ENCODE results near the gene POMP. TPM values are rescaled to one million over a fixed set of nuclear protein-coding genes. Genes with fewer than 3 reads are reported as not detected.
A peak's percentile ranks its signal among the peaks of the same experiment; 100 is the strongest.

The POMP gene
- total RNA-seq, 4 donors from 2014 or later = 162 to 188 (median 176) TPM

GRCh38 chr13:28637714-28638355, 21.1 kb upstream of the POMP start:
- DNase-seq = no peak
- Histone ChIP-seq H3K4me3 (peak overlapping the region in 1 of 4 donors; percentile 12), H3K36me3 (no peaks in the 10 kb centered on the region), H3K27ac (peak overlapping the region; percentile 22 to 66 (median 60)), H3K27me3 (no peaks in the 10 kb centered on the region), H3K9me3 (no peaks in the 10 kb centered on the region), H3K4me1 (peaks cover 0 to 16% of the 10 kb centered on the region in 2 donors)
- in situ Hi-C loops (cut with MboI; ENCODE audit: low sequenced_read_pairs in 4 of 4) = loop anchor here in 3 of 4 donors (10.0 to 25.0 kb wide), 2 partner anchors 313 to 326 kb away; no protein-coding TSS in a partner anchor
- TF ChIP-seq, protein P1, sequence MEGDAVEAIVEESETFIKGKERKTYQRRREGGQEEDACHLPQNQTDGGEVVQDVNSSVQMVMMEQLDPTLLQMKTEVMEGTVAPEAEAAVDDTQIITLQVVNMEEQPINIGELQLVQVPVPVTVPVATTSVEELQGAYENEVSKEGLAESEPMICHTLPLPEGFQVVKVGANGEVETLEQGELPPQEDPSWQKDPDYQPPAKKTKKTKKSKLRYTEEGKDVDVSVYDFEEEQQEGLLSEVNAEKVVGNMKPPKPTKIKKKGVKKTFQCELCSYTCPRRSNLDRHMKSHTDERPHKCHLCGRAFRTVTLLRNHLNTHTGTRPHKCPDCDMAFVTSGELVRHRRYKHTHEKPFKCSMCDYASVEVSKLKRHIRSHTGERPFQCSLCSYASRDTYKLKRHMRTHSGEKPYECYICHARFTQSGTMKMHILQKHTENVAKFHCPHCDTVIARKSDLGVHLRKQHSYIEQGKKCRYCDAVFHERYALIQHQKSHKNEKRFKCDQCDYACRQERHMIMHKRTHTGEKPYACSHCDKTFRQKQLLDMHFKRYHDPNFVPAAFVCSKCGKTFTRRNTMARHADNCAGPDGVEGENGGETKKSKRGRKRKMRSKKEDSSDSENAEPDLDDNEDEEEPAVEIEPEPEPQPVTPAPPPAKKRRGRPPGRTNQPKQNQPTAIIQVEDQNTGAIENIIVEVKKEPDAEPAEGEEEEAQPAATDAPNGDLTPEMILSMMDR (IDR thresholded peaks at IDR 0.05 in 4 of 5, conservative IDR thresholded peaks at IDR 0.05 in 1 of 5) = no peak
- TF ChIP-seq POLR2A (IDR thresholded peaks at IDR 0.05) = no peak
- intact Hi-C loops (cut with DNase I; ENCODE audit: low total_unique reads) = loop anchor here (5.0 kb wide), 1 partner anchor 146 kb away; no protein-coding TSS in a partner anchor
- peak; percentile 53 to 54 for ATAC-seq

GRCh38 chr13:28638756-28639155, 20.2 kb upstream of the POMP start:
- peaks cover 0 to 16% of the 10 kb centered on the region in 2 donors for H3K4me1 ChIP-seq
- no peak overlapping the region for H3K4me3 ChIP-seq
- H3K27ac ChIP-seq = peak overlapping the region in 3 of 4 donors; percentile 60 to 66 (median 60)
- no peaks in the 10 kb centered on the region for H3K9me3 ChIP-seq
- intact Hi-C loops (cut with DNase I; ENCODE audit: low total_unique reads) = loop anchor here (5.0 kb wide), 1 partner anchor 146 kb away; no protein-coding TSS in a partner anchor
- TF ChIP-seq POLR2A (IDR thresholded peaks at IDR 0.05) = no peak
- TF ChIP-seq, protein P1 (IDR thresholded peaks at IDR 0.05 in 4 of 5, conservative IDR thresholded peaks at IDR 0.05 in 1 of 5) = no peak
- in situ Hi-C loops (cut with MboI; ENCODE audit: low sequenced_read_pairs in 4 of 4) = loop anchor here in 3 of 4 donors (10.0 to 25.0 kb wide), 2 partner anchors 314 to 326 kb away; no protein-coding TSS in a partner anchor
- H3K36me3 ChIP-seq = no peaks in the 10 kb centered on the region
- DNase-seq (no peak), ATAC-seq (no peak)
- H3K27me3 ChIP-seq = no peaks in the 10 kb centered on the region

DNA sequence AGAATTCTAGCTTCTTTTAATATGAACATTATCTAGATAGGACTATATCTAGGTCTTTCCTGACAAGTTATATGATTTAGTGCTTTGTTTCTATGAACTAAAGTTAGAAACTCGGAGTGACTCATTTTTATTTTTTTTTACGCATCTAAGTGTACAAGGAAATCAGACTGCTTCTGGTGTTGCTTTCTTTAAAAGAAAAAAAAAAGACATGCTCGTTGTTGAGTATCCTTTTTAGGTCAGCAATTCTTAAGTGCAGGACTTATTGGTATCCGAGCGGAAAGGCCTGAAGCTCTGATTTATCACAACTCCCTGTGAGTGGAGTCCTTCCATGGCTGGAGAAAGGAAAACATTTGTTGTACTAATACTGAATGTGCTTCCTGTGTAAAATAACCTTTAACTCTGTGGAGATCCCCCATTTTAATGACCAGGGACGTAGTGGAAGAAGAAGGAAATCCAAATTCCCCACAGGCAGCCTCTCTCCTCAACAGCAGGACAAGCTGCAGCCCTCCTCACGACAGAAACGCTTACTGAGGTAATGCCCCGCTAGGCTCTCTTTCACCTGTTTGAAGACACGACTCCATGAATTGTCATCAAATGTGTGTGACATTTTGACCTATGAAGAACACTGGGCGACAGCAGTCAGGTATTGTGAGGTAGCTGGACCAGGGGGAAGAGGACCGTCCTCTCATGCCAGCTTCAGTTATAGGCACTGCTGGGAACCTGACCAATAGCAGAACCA, 17.9 kb upstream of the POMP start:
- DNase-seq = no peak
- Histone ChIP-seq H3K4me1 (peaks cover 0 to 16% of the 10 kb centered on the region in 2 donors), H3K27me3 (no peaks in the 10 kb centered on the region), H3K36me3 (no peaks in the 10 kb centered on the region), H3K4me3 (no peak overlapping the region), H3K9me3 (no peaks in the 10 kb centered on the region), H3K27ac (peak overlapping the region; percentile 49 to 74 (median 67))
- peak; percentile 55 to 62 for ATAC-seq
- in situ Hi-C loops (cut with MboI; ENCODE audit: low sequenced_read_pairs in 4 of 4) (loop anchor here in 2 of 4 donors (25.0 kb wide), 1 partner anchor 329 kb away; no protein-coding TSS in a partner anchor), intact Hi-C loops (cut with DNase I; ENCODE audit: low total_unique reads) (loop anchor here (2.0 kb wide), 1 partner anchor 108 kb away; no protein-coding TSS in a partner anchor)
- TF ChIP-seq, protein P1 (IDR thresholded peaks at IDR 0.05 in 4 of 5, conservative IDR thresholded peaks at IDR 0.05 in 1 of 5) = no peak
- TF ChIP-seq POLR2A (IDR thresholded peaks at IDR 0.05) = no peak

- H3K27me3 ChIP-seq = no peaks in the 10 kb centered on the region
- DNase-seq = no peak
- H3K4me3 ChIP-seq = no peak overlapping the region
- no peak for ATAC-seq
- H3K9me3 ChIP-seq = no peaks in the 10 kb centered on the region
- intact Hi-C loops (cut with DNase I; ENCODE audit: low total_unique reads) = loop anchor here (2.0 kb wide), 1 partner anchor 109 kb away; no protein-coding TSS in a partner anchor
- in situ Hi-C loops (cut with MboI; ENCODE audit: low sequenced_read_pairs in 4 of 4) = loop anchor here in 2 of 4 donors (25.0 kb wide), 1 partner anchor 329 kb away; no protein-coding TSS in a partner anchor
- H3K4me1 ChIP-seq = peaks cover 0 to 16% of the 10 kb centered on the region in 2 donors
- TF ChIP-seq, protein P1 (IDR thresholded peaks at IDR 0.05 in 4 of 5, conservative IDR thresholded peaks at IDR 0.05 in 1 of 5) = no peak
- TF ChIP-seq POLR2A (IDR thresholded peaks at IDR 0.05) = no peak
- no peaks in the 10 kb centered on the region for H3K36me3 ChIP-seq
- peak overlapping the region; percentile 49 to 74 (median 67) for H3K27ac ChIP-seq
Measured at GRCh38 chr13:28641600-28641926, 17.4 kb upstream of the POMP start.

All from gastrocnemius medialis (tissue), 4 donors.